Heart left ventricle (tissue), 16 donors: Measurements from ENCODE around the gene INSR. TPM values are rescaled to one million over a fixed set of nuclear protein-coding genes. Genes with fewer than 3 reads are reported as not detected.

Experiments used
- ATAC-seq, 4 donors: fragments of 200-7000 bp; cut with Tn5 transposase; one replicate each; pipeline ENCODE4 v1.9.1; 2020 to 2022; ENCODE audit warnings: moderate library complexity in 4 of 4, mild to moderate bottlenecking in 3 of 4, moderate number of reproducible peaks in 1 of 4
- DNase-seq, 5 donors: peaks; one replicate each; pipeline ENCODE4 v3.0.0-alpha.2; 2020
- H3K27ac ChIP-seq, 12 donors: fragments of 200-600 bp; sonication (generic) in 4 of 12; one replicate each; pipeline versions ENCODE4 v1.5.0 to v1.8.0; 2016 to 2022; ENCODE audit warnings: mild to moderate bottlenecking in 2 of 12
- H3K27me3 ChIP-seq, 9 donors: fragments of 200-600 bp; sonication (generic) in 2 of 9; one replicate each; pipeline versions ENCODE4 v1.5.1 to v1.8.0; 2016 to 2022; ENCODE audit warnings: mild to moderate bottlenecking in 3 of 9
- H3K36me3 ChIP-seq, 9 donors: fragments of 200-600 bp; sonication (generic) in 2 of 9; one replicate each; pipeline versions ENCODE4 v1.5.0 to v1.8.0; 2018 to 2022; ENCODE audit warnings: mild to moderate bottlenecking in 2 of 9
- H3K4me1 ChIP-seq, 12 donors: fragments of 200-600 bp; sonication (generic) in 4 of 12; one replicate each; pipeline versions ENCODE4 v1.5.0 to v1.8.0; 2016 to 2022; ENCODE audit warnings: mild to moderate bottlenecking in 3 of 12
- H3K4me3 ChIP-seq, 12 donors: fragments of 200-600 bp; sonication (generic) in 4 of 12; one replicate each; pipeline versions ENCODE4 v1.5.0 to v1.8.0; 2017 to 2022; ENCODE audit warnings: mild to moderate bottlenecking in 9 of 12, moderate library complexity in 4 of 12
- H3K9me3 ChIP-seq, 12 donors: fragments of 200-600 bp; sonication (generic) in 4 of 12; one replicate each; pipeline versions ENCODE4 v1.5.0 to v1.8.0; 2016 to 2022; ENCODE audit warnings: mild to moderate bottlenecking in 1 of 12
- POLR2A ChIP-seq, 2 donors: fragments of 450-650 bp; IDR thresholded peaks; one replicate each; pipeline ENCODE4 v1.6.1; 2017; ENCODE audit warnings: antibody characterized with exemption in 2 of 2, mild to moderate bottlenecking in 2 of 2, moderate library complexity in 2 of 2
- WGBS, 4 donors: extraction: QIAGEN DNeasy Blood & Tissue Kit in 2 of 4; methylation state at CpG; one replicate each; pipeline versions ENCODE4 v1.1.5 to v1.1.7; 2013 to 2018; 5-methylcytosine and 5-hydroxymethylcytosine counted together
- intact Hi-C, 10 donors: fragments of 100-400 bp; cut with DNase I; formaldehyde crosslinking; loops; one replicate each; pipeline versions ENCODE4 v1.11.1 to v1.14.2; 2022
- polyA plus RNA-seq, 2 donors: library from polyadenylated mRNA; stranded (reverse); fragments of 200-250 nt; gene quantifications; one replicate each; pipeline ENCODE4 v1.2.3, GENCODE V29; 2013
- total RNA-seq, 9 donors: library from RNA; depleted of rRNA in 2 of 9; stranded (reverse); fragments of >200 nt in 2 of 9; fragmentation: NEBNext Ultra II Directional in 3 of 9; extraction: Animal tissue kit (Norgen Biotek cat#: 25700) in 3 of 9; gene quantifications; one replicate each; pipeline versions ENCODE4 v1.1.0 to v1.2.4, GENCODE V29; 2016 to 2023
- TF ChIP-seq, protein P1 (sequence below), 12 donors: fragments of 200-600 bp; sonication (generic) in 4 of 12; IDR thresholded peaks; one replicate each; pipeline versions ENCODE4 v1.5.0 to v1.8.0; 2018 to 2022; ENCODE audit warnings: antibody characterized with exemption in 12 of 12, mild to moderate bottlenecking in 5 of 12
- donor health status: ischemic (EF 13 %, LVEDD 7.1; RV severe dilation, severe dysfunction).
- donor health status: healthy with polysubstance abuse.
- donor health status: DM: no; HTN: yes; CAD: no.
- donor health status: DM: no; HTN: no; CAD: no.
- donor health status: ischemic (EF 25% LVEDD 6.9; RV normal size, moderate dysfunction).
- donor health status: ischemic (EF 25% LVEDD 5.7; RV mildly dilated, moderate dysfunction).
- donor health status: healthy.
- donor health status: DM: yes; HTN: yes; CAD: no.
- donor health status: ischemic (EF 35%, LVEDD 5.7; RV mildly dilated, moderate dysfunction).
- donor health status: nonischemic (EF 11% LVEDD 7.7; RV severe dilation, severe dysfunction).
- donor health status: DM: yes; HTN: yes; CAD: no.
- donor health status: PGD.
- donor health status: ischemic (EF 29% LVEDD 5.4; RV normal size, mild dysfunction).
- donor health status: nonischemic (EF 23%, LVEDD 6.1; RV moderate dilation, normal function).

The INSR gene
- total and polyA plus RNA-seq, 11 donors: 28.7 to 221 (median 98.8) TPM

DNA sequence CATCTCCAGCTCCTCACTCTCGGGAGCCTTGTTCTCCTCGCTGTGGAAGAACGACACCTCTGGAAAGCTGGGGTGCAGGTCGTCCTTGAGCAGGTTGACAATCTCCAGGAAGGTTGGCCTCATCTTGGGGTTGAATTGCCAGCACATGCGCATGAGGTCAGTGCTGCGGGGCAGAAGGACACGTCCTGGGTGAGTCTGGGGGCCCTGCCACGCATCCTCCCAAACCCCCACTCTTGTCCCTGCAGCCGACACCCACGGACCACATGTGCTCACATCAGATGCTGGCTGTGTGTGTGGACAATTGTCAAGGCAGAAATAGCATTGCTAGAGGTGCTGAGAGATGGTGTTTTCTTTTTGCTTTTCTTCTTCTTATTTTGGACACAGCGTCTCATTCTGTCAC lies 177.0 kb downstream of the INSR start:
- no peak for ATAC-seq
- H3K4me1 ChIP-seq: no peaks in the 10 kb centered on the region
- WGBS, 4 donors: 87 to 94% (median 93%) methylated on average over 8 to 11 of the region's 11 CpGs
- intact Hi-C loops: no loop called here
- no peak overlapping the region for H3K27ac ChIP-seq
- H3K27me3 ChIP-seq: no peaks in the 10 kb centered on the region
- peaks cover 3 to 85% (median 61%) of the 10 kb centered on the region in 9 donors for H3K36me3 ChIP-seq
- no peak overlapping the region for H3K4me3 ChIP-seq
- no peak for DNase-seq
- no peak for TF ChIP-seq POLR2A (IDR thresholded peaks at IDR 0.05)
- TF ChIP-seq, protein P1, sequence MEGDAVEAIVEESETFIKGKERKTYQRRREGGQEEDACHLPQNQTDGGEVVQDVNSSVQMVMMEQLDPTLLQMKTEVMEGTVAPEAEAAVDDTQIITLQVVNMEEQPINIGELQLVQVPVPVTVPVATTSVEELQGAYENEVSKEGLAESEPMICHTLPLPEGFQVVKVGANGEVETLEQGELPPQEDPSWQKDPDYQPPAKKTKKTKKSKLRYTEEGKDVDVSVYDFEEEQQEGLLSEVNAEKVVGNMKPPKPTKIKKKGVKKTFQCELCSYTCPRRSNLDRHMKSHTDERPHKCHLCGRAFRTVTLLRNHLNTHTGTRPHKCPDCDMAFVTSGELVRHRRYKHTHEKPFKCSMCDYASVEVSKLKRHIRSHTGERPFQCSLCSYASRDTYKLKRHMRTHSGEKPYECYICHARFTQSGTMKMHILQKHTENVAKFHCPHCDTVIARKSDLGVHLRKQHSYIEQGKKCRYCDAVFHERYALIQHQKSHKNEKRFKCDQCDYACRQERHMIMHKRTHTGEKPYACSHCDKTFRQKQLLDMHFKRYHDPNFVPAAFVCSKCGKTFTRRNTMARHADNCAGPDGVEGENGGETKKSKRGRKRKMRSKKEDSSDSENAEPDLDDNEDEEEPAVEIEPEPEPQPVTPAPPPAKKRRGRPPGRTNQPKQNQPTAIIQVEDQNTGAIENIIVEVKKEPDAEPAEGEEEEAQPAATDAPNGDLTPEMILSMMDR (IDR thresholded peaks at IDR 0.05): no peak
- H3K9me3 ChIP-seq: peaks cover 0 to 6% (median 0%) of the 10 kb centered on the region in 12 donors

DNA sequence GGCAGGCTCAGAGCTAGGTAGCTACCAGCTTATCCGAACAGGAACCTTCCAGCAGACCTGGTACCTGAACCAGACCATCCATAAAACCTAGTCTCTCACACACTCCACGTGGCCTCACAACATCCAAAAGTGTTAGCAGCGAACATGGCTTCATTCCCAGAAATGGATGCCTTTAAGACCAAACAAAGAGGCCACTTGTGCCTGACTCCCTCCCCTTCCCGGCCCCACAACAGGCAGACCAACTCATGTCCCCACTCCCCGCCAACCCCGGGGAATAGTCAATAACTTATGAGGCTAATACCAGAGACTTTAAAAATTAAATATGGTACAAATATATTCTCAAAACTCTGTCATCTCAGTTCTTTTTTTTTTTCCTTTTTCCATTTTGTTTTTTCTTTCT lies 178.5 kb downstream of the INSR start:
- 60 to 69% (median 66%) methylated on average over 6 of the region's 6 CpGs for WGBS, 4 donors

DNA sequence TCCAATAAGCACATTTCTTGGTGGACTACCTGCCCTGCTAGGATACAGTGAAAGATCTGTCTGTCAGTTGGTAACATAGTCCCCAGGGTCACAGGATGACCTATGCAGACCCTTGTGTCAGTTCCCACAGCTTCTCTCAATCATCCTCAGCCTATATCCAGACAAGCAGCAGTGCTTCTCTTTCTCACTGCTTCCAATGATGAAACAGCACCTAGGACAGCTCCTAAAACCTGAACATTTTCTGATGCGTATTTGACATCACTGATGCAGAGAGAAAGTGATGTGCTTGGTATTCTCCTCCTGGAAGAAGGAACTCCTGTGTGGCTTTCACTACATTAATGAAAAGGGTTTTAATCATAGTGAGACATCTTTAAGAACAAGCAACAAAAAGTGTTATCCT lies 181.0 kb downstream of the INSR start:
- TF ChIP-seq, protein P1 (IDR thresholded peaks at IDR 0.05): no peak
- no peak for TF ChIP-seq POLR2A (IDR thresholded peaks at IDR 0.05)
- intact Hi-C loops: no loop called here
- no peak overlapping the region for H3K4me3 ChIP-seq
- DNase-seq: no peak
- 87 to 95% (median 93%) methylated on average over 1 of the region's 1 CpG for WGBS, 4 donors
- H3K27me3 ChIP-seq: no peaks in the 10 kb centered on the region
- ATAC-seq: no peak
- H3K9me3 ChIP-seq: peaks cover 0 to 6% (median 0%) of the 10 kb centered on the region in 12 donors
- no peaks in the 10 kb centered on the region for H3K4me1 ChIP-seq
- peaks cover 0 to 45% (median 26%) of the 10 kb centered on the region in 9 donors for H3K36me3 ChIP-seq
- H3K27ac ChIP-seq: no peak overlapping the region

More for the DNA sequence above, 178.5 kb downstream of the INSR start:
- Histone ChIP-seq H3K4me1 (no peaks in the 10 kb centered on the region), H3K27me3 (no peaks in the 10 kb centered on the region), H3K27ac (no peak overlapping the region), H3K9me3 (peaks cover 0 to 6% (median 0%) of the 10 kb centered on the region in 12 donors), H3K4me3 (no peak overlapping the region), H3K36me3 (peaks cover 0 to 69% (median 45%) of the 10 kb centered on the region in 9 donors)
- intact Hi-C loops: no loop called here
- TF ChIP-seq, protein P1 (IDR thresholded peaks at IDR 0.05): no peak
- TF ChIP-seq POLR2A (IDR thresholded peaks at IDR 0.05): no peak
- peak in 3 of 4 donors; percentile 41 to 64 (median 43) for ATAC-seq
- DNase-seq: no peak

DNA sequence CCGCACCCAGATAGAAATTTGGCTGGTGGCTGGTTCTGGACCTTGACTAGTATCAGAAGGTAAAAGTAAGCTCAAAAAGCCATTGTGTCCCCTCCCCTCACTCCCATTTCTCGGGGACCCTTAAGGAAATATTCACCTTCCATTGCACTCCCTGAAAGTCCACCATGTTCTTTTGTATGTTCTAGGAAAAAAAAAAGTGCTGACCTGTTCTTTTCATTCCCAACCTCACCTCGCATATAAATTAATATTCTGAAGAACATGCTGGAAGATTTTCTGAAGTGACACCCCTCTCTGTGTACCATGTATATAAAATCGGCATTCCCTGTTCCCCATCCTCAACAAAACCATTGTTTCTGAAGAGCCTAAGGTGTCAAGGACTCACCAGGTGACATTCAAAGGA lies 181.5 kb downstream of the INSR start:
- Histone ChIP-seq H3K4me3 (no peak overlapping the region), H3K36me3 (peaks cover 0 to 39% (median 20%) of the 10 kb centered on the region in 9 donors), H3K27me3 (no peaks in the 10 kb centered on the region), H3K27ac (no peak overlapping the region), H3K9me3 (peaks cover 0 to 6% (median 0%) of the 10 kb centered on the region in 12 donors), H3K4me1 (no peaks in the 10 kb centered on the region)
- TF ChIP-seq, protein P1 (IDR thresholded peaks at IDR 0.05): no peak
- TF ChIP-seq POLR2A (IDR thresholded peaks at IDR 0.05): no peak
- intact Hi-C loops: no loop called here
- ATAC-seq (no peak), DNase-seq (no peak)
- 90 to 94% (median 93%) methylated on average over 4 of the region's 4 CpGs for WGBS, 4 donors
